WTC11 (cell line): ENCODE measurements around the gene SCNN1B. TPM values are rescaled to one million over a fixed set of nuclear protein-coding genes. Genes with fewer than 3 reads are reported as not detected.

Experiments used
- ATAC-seq: fragments of 200-7000 bp; cut with Tn5 transposase; 2 replicates; pipeline ENCODE4 v1.10.0; 2021; ENCODE audit warnings: mild to moderate bottlenecking, moderate library complexity
- CTCF ChIA-PET: fragments of 300-600 bp; sonication (Branson Sonifier 250); formaldehyde crosslinking; loops from one replicate; lab custom pipeline; 2021; ENCODE audit warnings: antibody characterized with exemption; lab: Charles Lee
- POLR2A ChIA-PET: fragments of 350-600 bp; sonication (Branson Sonifier 250); formaldehyde crosslinking; loops from one replicate; lab custom pipeline; 2021; ENCODE audit warnings: antibody characterized with exemption; lab: Charles Lee
- DNase-seq: peaks from one replicate; pipeline ENCODE4 v3.0.0; 2021; ENCODE audit warnings: low spot score
- H3K27ac Mint-ChIP-seq: 2 replicates; pipeline ENCODE4 v1.8.0; 2021; ENCODE audit warnings: mixed read lengths
- H3K27me3 Mint-ChIP-seq: 2 replicates; pipeline ENCODE4 v1.8.0; 2021; ENCODE audit warnings: low read depth, mild to moderate bottlenecking, moderate library complexity, mixed read lengths
- H3K36me3 Mint-ChIP-seq: 2 replicates; pipeline ENCODE4 v1.8.0; 2021; ENCODE audit warnings: mixed read lengths
- H3K4me1 Mint-ChIP-seq: 2 replicates; pipeline ENCODE4 v1.8.0; 2022; ENCODE audit warnings: mixed read lengths
- H3K4me3 Mint-ChIP-seq: 2 replicates; pipeline ENCODE4 v1.8.0; 2021; ENCODE audit warnings: mild to moderate bottlenecking, moderate library complexity, mixed read lengths
- H3K9me3 Mint-ChIP-seq: 2 replicates; pipeline ENCODE4 v1.8.0; 2021; ENCODE audit warnings: mixed read lengths
- ATF2 ChIP-seq: sonication (generic); formaldehyde crosslinking; IDR thresholded peaks from 2 replicates; pipeline ENCODE4 v1.8.1; 2022; ENCODE audit warnings: low read depth, missing genetic modification reagents, borderline replicate concordance
- ATF6 ChIP-seq: sonication (generic); formaldehyde crosslinking; IDR thresholded peaks from 2 replicates; pipeline ENCODE4 v1.8.1; 2023; ENCODE audit warnings: mild to moderate bottlenecking, missing genetic modification reagents
- CREM ChIP-seq: sonication (generic); formaldehyde crosslinking; IDR thresholded peaks from 2 replicates; pipeline ENCODE4 v1.8.1; 2022; ENCODE audit warnings: mild to moderate bottlenecking, missing genetic modification reagents, moderate library complexity
- ELF4 ChIP-seq: sonication (generic); formaldehyde crosslinking; IDR thresholded peaks from 2 replicates; pipeline ENCODE4 v1.8.1; 2022; ENCODE audit warnings: low read depth, mild to moderate bottlenecking, moderate library complexity, missing genetic modification reagents
- EMX1 ChIP-seq: fragments of 250-450 bp; sonication (Bioruptor Pico); IDR thresholded peaks from 2 replicates; pipeline ENCODE4 v1.8.0; 2021; ENCODE audit warnings: mild to moderate bottlenecking
- FOXK1 ChIP-seq: sonication (generic); formaldehyde crosslinking; IDR thresholded peaks from 2 replicates; pipeline ENCODE4 v1.8.0; 2022; ENCODE audit warnings: mild to moderate bottlenecking, moderate library complexity, missing genetic modification reagents
- FOXP1 ChIP-seq: sonication (generic); formaldehyde crosslinking; IDR thresholded peaks from 2 replicates; pipeline ENCODE4 v1.8.0; 2022; ENCODE audit warnings: missing genetic modification reagents, mild to moderate bottlenecking, moderate library complexity, borderline replicate concordance
- GTF2I ChIP-seq: fragments of 250-450 bp; sonication (Bioruptor Pico); conservative IDR thresholded peaks from 2 replicates; pipeline ENCODE4 v1.4.0; 2021; ENCODE audit warnings: mild to moderate bottlenecking
- HMGXB4 ChIP-seq: sonication (generic); formaldehyde crosslinking; IDR thresholded peaks from 2 replicates; pipeline ENCODE4 v1.8.1; 2023; ENCODE audit warnings: mild to moderate bottlenecking, moderate library complexity, missing genetic modification reagents
- JUN ChIP-seq: sonication (generic); formaldehyde crosslinking; IDR thresholded peaks from 2 replicates; pipeline ENCODE4 v1.8.0; 2023; ENCODE audit warnings: mild to moderate bottlenecking, missing genetic modification reagents
- KAT7 ChIP-seq: sonication (generic); formaldehyde crosslinking; IDR thresholded peaks from 2 replicates; pipeline ENCODE4 v1.8.1; 2023; ENCODE audit warnings: missing genetic modification reagents, mild to moderate bottlenecking, borderline replicate concordance
- MAX ChIP-seq: sonication (generic); formaldehyde crosslinking; IDR thresholded peaks from 2 replicates; pipeline ENCODE4 v1.8.0; 2022; ENCODE audit warnings: mild to moderate bottlenecking, missing genetic modification reagents
- MLX ChIP-seq: sonication (generic); formaldehyde crosslinking; IDR thresholded peaks from 2 replicates; pipeline ENCODE4 v1.8.1; 2023; ENCODE audit warnings: mild to moderate bottlenecking, missing genetic modification reagents, moderate library complexity
- MYBL2 ChIP-seq: sonication (generic); formaldehyde crosslinking; IDR thresholded peaks from 2 replicates; pipeline ENCODE4 v1.8.1; 2023; ENCODE audit warnings: mild to moderate bottlenecking, moderate library complexity, missing genetic modification reagents
- NFYB ChIP-seq: sonication (generic); formaldehyde crosslinking; conservative IDR thresholded peaks from 2 replicates; pipeline ENCODE4 v1.8.0; 2022; ENCODE audit warnings: low read depth, missing genetic modification reagents
- PRDM15 ChIP-seq: sonication (generic); formaldehyde crosslinking; IDR thresholded peaks from 2 replicates; pipeline ENCODE4 v1.8.0; 2022; ENCODE audit warnings: missing genetic modification reagents
- PREB ChIP-seq: sonication (generic); formaldehyde crosslinking; IDR thresholded peaks from 2 replicates; pipeline ENCODE4 v1.8.1; 2022; ENCODE audit warnings: mild to moderate bottlenecking, missing genetic modification reagents, moderate library complexity, borderline replicate concordance
- RORB ChIP-seq: fragments of 250-450 bp; sonication (Bioruptor Pico); IDR thresholded peaks from 2 replicates; pipeline ENCODE4 v1.9.0; 2021; ENCODE audit warnings: mild to moderate bottlenecking
- SOX15 ChIP-seq: fragments of 250-450 bp; sonication (Bioruptor Pico); IDR thresholded peaks from 2 replicates; pipeline ENCODE4 v1.9.0; 2021; ENCODE audit warnings: mild to moderate bottlenecking
- TEAD4 ChIP-seq: sonication (generic); formaldehyde crosslinking; IDR thresholded peaks from 2 replicates; pipeline ENCODE4 v1.8.0; 2022; ENCODE audit warnings: mild to moderate bottlenecking, missing genetic modification reagents
- USF2 ChIP-seq: sonication (generic); formaldehyde crosslinking; IDR thresholded peaks from 2 replicates; pipeline ENCODE4 v1.8.1; 2023; ENCODE audit warnings: mild to moderate bottlenecking, missing genetic modification reagents, moderate library complexity
- ZMAT4 ChIP-seq: fragments of 250-450 bp; sonication (Bioruptor Pico); IDR thresholded peaks from 2 replicates; pipeline ENCODE4 v1.9.0; 2021; ENCODE audit warnings: mild to moderate bottlenecking
- ZNF138 ChIP-seq: sonication (generic); formaldehyde crosslinking; conservative IDR thresholded peaks from 2 replicates; pipeline ENCODE4 v1.8.1; 2022; ENCODE audit warnings: mild to moderate bottlenecking, moderate library complexity, missing genetic modification reagents
- ZNF396 ChIP-seq: fragments of 250-450 bp; sonication (Bioruptor Pico); IDR thresholded peaks from 2 replicates; pipeline ENCODE4 v1.8.0; 2021; ENCODE audit warnings: mild to moderate bottlenecking, moderate library complexity, borderline replicate concordance
- total RNA-seq: library from RNA; stranded (reverse); gene quantifications from 3 replicates; pipeline ENCODE4 v1.2.3, GENCODE V29; 2021

Gene SCNN1B
- total RNA-seq, 1 experiment from 2014 or later = 4.8 TPM

- TF ChIP-seq ATF6 (CRISPR knock-in tag) (no peak), NFYB (CRISPR knock-in tag) (no peak), EMX1 (no peak), ATF2 (CRISPR knock-in tag) (no peak), TEAD4 (CRISPR knock-in tag) (no peak), SOX15 (CRISPR knock-in tag) (no peak), MAX (no peak), JUN (CRISPR knock-in tag) (no peak), ZNF138 (CRISPR knock-in tag) (no peak), CREM (no peak), KAT7 (CRISPR knock-in tag) (no peak)
These were observed 121.5 kb downstream of the SCNN1B start (continued) for GRCh38 chr16:23423496-23424049.

- DNase-seq = no peak
- no peak for TF ChIP-seq FOXK1 (CRISPR knock-in tag)
- TF ChIP-seq MLX (CRISPR knock-in tag) = no peak
- no peak for TF ChIP-seq ZMAT4 (CRISPR knock-in tag)
- no peak for TF ChIP-seq MYBL2 (CRISPR knock-in tag)
- no peak for TF ChIP-seq CREM
- no peak for TF ChIP-seq ELF4 (CRISPR knock-in tag)
- TF ChIP-seq PRDM15 (CRISPR knock-in tag) = no peak
- no peak for TF ChIP-seq TEAD4 (CRISPR knock-in tag)
- TF ChIP-seq FOXP1 (CRISPR knock-in tag) = no peak
- no peak for TF ChIP-seq USF2 (CRISPR knock-in tag)
- no peak for TF ChIP-seq RORB
- TF ChIP-seq ZNF396 = no peak
- TF ChIP-seq GTF2I (CRISPR knock-in tag) = no peak
- TF ChIP-seq PREB (CRISPR knock-in tag) = no peak
- no peak for TF ChIP-seq HMGXB4 (CRISPR knock-in tag)
These were observed 122.3 kb downstream of the SCNN1B start for GRCh38 chr16:23424292-23424958.

More at GRCh38 chr16:23424292-23424958, 122.3 kb downstream of the SCNN1B start:
- Mint-ChIP-seq H3K4me1 (peaks cover 12% of the 10 kb centered on the region), H3K27ac (0 out of 2 replicates have a peak overlapping the region, but pooled peaks have one; percentile 37), H3K36me3 (peaks cover 24% of the 10 kb centered on the region), H3K4me3 (no peak overlapping the region), H3K9me3 (no peaks in the 10 kb centered on the region), H3K27me3 (no peaks in the 10 kb centered on the region)
- no peak for ATAC-seq
- CTCF ChIA-PET = interaction anchor here (1.3 to 4.2 kb wide), 2 partner anchors 11 to 129 kb away, joined by 4 to 40 read pairs; no protein-coding TSS in a partner anchor
- POLR2A ChIA-PET = no interaction called here
